ENCODE results near the gene ACTN2.
A peak's percentile ranks its signal among the peaks of the same experiment; 100 is the strongest.

The ACTN2 gene

DNA sequence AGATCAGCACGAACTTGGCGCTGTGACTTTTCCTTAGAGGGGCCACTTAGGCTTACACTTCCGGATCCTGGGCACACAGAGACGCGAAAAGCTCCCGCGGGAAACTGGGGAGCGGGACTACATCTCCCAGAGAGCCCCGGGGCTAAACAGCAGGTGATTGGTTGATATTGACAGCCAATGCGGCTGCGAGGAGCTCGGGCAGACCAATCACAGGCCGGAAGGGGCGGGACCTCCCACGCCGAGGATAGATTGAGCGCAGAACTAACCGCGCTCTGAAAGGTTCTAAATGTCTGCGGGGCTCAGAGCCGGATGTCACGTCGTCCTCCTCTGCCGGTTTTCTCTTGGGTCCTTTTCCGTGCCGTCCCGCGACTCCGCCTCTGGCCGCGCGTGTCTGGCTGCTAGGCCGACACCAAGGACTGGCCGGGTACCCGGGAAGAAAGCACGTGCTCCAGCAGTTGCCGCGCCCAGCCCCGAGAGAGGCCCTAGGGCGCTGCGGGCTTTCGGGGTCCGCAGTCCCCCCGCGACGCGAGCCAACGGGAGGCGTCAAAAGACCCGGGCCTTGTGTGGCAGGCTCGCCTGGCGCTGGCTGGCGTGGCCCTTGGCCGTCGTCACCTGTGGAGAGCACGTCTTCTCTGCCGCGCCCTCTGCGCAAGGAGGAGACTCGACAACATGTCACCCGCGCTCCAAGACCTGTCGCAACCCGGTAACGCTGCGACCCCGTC is 108.9 kb downstream of the ACTN2 start, which contains the start of gene MTR:
TSS of gene MTR (plus strand) at position 258 of the 722 bp plus-strand sequence. CDS start at position 670, 412 bp downstream.
- DNase-seq: peak; percentile 99
- H3K36me3 ChIP-seq (replicated peaks; ENCODE audit: insufficient read depth, low read length): no peaks in the 10 kb centered on the region
- H2AFZ ChIP-seq (ENCODE audit: low read length): peak within 1 kb of the TSS; percentile 90
- H3K9ac ChIP-seq (ENCODE audit: low read length): peak within 1 kb of the TSS; percentile 95
- H3K79me2 ChIP-seq (ENCODE audit: low read length): peaks cover 30% of the 10 kb centered on the region
- H3K4me2 ChIP-seq (ENCODE audit: low read depth, low read length): peak within 1 kb of the TSS; percentile 67
- no peaks in the 10 kb centered on the region for H4K20me1 ChIP-seq (ENCODE audit: insufficient read depth, low read length)
- TF ChIP-seq EZH2phosphoT487 (IDR thresholded peaks at IDR 0.05; ENCODE audit: low read length) (no peak), EZH2 (optimal IDR thresholded peaks at IDR 0.05; ENCODE audit: low read depth, low read length) (no peak)
- TF ChIP-seq, protein P1, sequence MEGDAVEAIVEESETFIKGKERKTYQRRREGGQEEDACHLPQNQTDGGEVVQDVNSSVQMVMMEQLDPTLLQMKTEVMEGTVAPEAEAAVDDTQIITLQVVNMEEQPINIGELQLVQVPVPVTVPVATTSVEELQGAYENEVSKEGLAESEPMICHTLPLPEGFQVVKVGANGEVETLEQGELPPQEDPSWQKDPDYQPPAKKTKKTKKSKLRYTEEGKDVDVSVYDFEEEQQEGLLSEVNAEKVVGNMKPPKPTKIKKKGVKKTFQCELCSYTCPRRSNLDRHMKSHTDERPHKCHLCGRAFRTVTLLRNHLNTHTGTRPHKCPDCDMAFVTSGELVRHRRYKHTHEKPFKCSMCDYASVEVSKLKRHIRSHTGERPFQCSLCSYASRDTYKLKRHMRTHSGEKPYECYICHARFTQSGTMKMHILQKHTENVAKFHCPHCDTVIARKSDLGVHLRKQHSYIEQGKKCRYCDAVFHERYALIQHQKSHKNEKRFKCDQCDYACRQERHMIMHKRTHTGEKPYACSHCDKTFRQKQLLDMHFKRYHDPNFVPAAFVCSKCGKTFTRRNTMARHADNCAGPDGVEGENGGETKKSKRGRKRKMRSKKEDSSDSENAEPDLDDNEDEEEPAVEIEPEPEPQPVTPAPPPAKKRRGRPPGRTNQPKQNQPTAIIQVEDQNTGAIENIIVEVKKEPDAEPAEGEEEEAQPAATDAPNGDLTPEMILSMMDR (IDR thresholded peaks at IDR 0.05; ENCODE audit: low read length): no peak
- no peaks in the 10 kb centered on the region for H3K27me3 ChIP-seq (replicated peaks; ENCODE audit: insufficient read depth, low read length)
- H3K9me3 ChIP-seq (replicated peaks; ENCODE audit: insufficient read depth, low read length): no peaks in the 10 kb centered on the region
- H3F3A ChIP-seq (ENCODE audit: insufficient read depth, low read length): peaks cover 11% of the 10 kb centered on the region
- H3K27ac ChIP-seq (ENCODE audit: low read length): peak within 1 kb of the TSS; percentile 90
- peak within 1 kb of the TSS; percentile 92 for H3K4me3 ChIP-seq (ENCODE audit: low read length)
- H3K9me2 ChIP-seq (replicated peaks; ENCODE audit: insufficient read depth, low read length): no peaks in the 10 kb centered on the region
- peaks cover 11% of the 10 kb centered on the region for H3K4me1 ChIP-seq (ENCODE audit: low read length)

GRCh38 chr1:236795757-236796667 is 109.7 kb downstream of the ACTN2 start:
- Histone ChIP-seq H4K20me1 (ENCODE audit: insufficient read depth, low read length) (no peaks in the 10 kb centered on the region), H3K4me3 (ENCODE audit: low read length) (peak overlapping the region; percentile 92), H3K4me1 (ENCODE audit: low read length) (peaks cover 11% of the 10 kb centered on the region), H3K27ac (ENCODE audit: low read length) (peak overlapping the region; percentile 90), H3K36me3 (replicated peaks; ENCODE audit: insufficient read depth, low read length) (no peaks in the 10 kb centered on the region), H3K9ac (ENCODE audit: low read length) (peak overlapping the region; percentile 95), H3F3A (ENCODE audit: insufficient read depth, low read length) (peaks cover 11% of the 10 kb centered on the region), H3K9me3 (replicated peaks; ENCODE audit: insufficient read depth, low read length) (no peaks in the 10 kb centered on the region), H3K27me3 (replicated peaks; ENCODE audit: insufficient read depth, low read length) (no peaks in the 10 kb centered on the region), H3K79me2 (ENCODE audit: low read length) (peaks cover 39% of the 10 kb centered on the region), H3K9me2 (replicated peaks; ENCODE audit: insufficient read depth, low read length) (no peaks in the 10 kb centered on the region), H3K4me2 (ENCODE audit: low read depth, low read length) (peak overlapping the region; percentile 67), H2AFZ (ENCODE audit: low read length) (peak overlapping the region; percentile 54)
- DNase-seq: peak; percentile 71
- TF ChIP-seq EZH2 (optimal IDR thresholded peaks at IDR 0.05; ENCODE audit: low read depth, low read length): no peak
- TF ChIP-seq EZH2phosphoT487 (IDR thresholded peaks at IDR 0.05; ENCODE audit: low read length): no peak
- TF ChIP-seq, protein P1 (IDR thresholded peaks at IDR 0.05; ENCODE audit: low read length): no peak

GRCh38 chr1:236799001-236799400 is 112.7 kb downstream of the ACTN2 start:
- Histone ChIP-seq H3K9ac (ENCODE audit: low read length) (no peak overlapping the region), H4K20me1 (ENCODE audit: insufficient read depth, low read length) (no peaks in the 10 kb centered on the region), H3K9me2 (replicated peaks; ENCODE audit: insufficient read depth, low read length) (no peaks in the 10 kb centered on the region), H3K4me1 (ENCODE audit: low read length) (peaks cover 11% of the 10 kb centered on the region), H3K9me3 (replicated peaks; ENCODE audit: insufficient read depth, low read length) (no peaks in the 10 kb centered on the region), H3F3A (ENCODE audit: insufficient read depth, low read length) (peaks cover 11% of the 10 kb centered on the region), H2AFZ (ENCODE audit: low read length) (no peak overlapping the region), H3K36me3 (replicated peaks; ENCODE audit: insufficient read depth, low read length) (no peaks in the 10 kb centered on the region), H3K27me3 (replicated peaks; ENCODE audit: insufficient read depth, low read length) (no peaks in the 10 kb centered on the region), H3K27ac (ENCODE audit: low read length) (no peak overlapping the region), H3K4me3 (ENCODE audit: low read length) (no peak overlapping the region), H3K79me2 (ENCODE audit: low read length) (peaks cover 54% of the 10 kb centered on the region), H3K4me2 (ENCODE audit: low read depth, low read length) (no peak overlapping the region)
- TF ChIP-seq EZH2 (optimal IDR thresholded peaks at IDR 0.05; ENCODE audit: low read depth, low read length) (no peak), EZH2phosphoT487 (IDR thresholded peaks at IDR 0.05; ENCODE audit: low read length) (no peak)
- TF ChIP-seq, protein P1 (IDR thresholded peaks at IDR 0.05; ENCODE audit: low read length): no peak
- DNase-seq: no peak
